H4 (cell line): ENCODE measurements around the gene FILIP1L. TPM values are rescaled to one million over a fixed set of nuclear protein-coding genes. Genes with fewer than 3 reads are reported as not detected.

Experiments used
- DNase-seq: peaks from one replicate; pipeline ENCODE4 v3.0.0-alpha.2; 2015; ENCODE audit warnings: low spot score
- total RNA-seq: library from RNA; depleted of rRNA; stranded (reverse); fragments of >200 nt; shearing (Covaris generic); gene quantifications from 2 replicates; pipeline ENCODE4 v1.2.3, GENCODE V29; 2014

FILIP1L gene
- total RNA-seq, 1 experiment from 2014 or later = 37.8 TPM

GRCh38 chr3:100125161-100125938 is 11.0 kb upstream of the FILIP1L start:
- no peak for DNase-seq

- DNase-seq = no peak
Observed at GRCh38 chr3:100124201-100124761, 10.0 kb upstream of the FILIP1L start.

- DNase-seq = no peak
Observed at GRCh38 chr3:100123112-100123511, 8.8 kb upstream of the FILIP1L start.

- DNase-seq = no peak
Observed at GRCh38 chr3:100122321-100122720, 8.0 kb upstream of the FILIP1L start.

GRCh38 chr3:100120693-100121092 is 6.4 kb upstream of the FILIP1L start:
- DNase-seq = no peak

GRCh38 chr3:100120012-100120411 is 5.7 kb upstream of the FILIP1L start:
- DNase-seq = no peak

- DNase-seq = no peak
Observed at GRCh38 chr3:100117093-100117492, 2.8 kb upstream of the FILIP1L start.

GRCh38 chr3:100113723-100114412 is 433 bp downstream of the FILIP1L start:
- no peak for DNase-seq

GRCh38 chr3:100111728-100112127 is 2.6 kb downstream of the FILIP1L start:
- no peak for DNase-seq

GRCh38 chr3:100110162-100110561 is 4.1 kb downstream of the FILIP1L start:
- DNase-seq = no peak

- no peak for DNase-seq
Observed at GRCh38 chr3:100108464-100109079, 5.7 kb downstream of the FILIP1L start.

GRCh38 chr3:100107221-100107814 is 7.0 kb downstream of the FILIP1L start:
- DNase-seq = peak; percentile 52

GRCh38 chr3:100106531-100107141 is 7.7 kb downstream of the FILIP1L start:
- no peak for DNase-seq

GRCh38 chr3:100106094-100106493 is 8.2 kb downstream of the FILIP1L start:
- DNase-seq = no peak

- no peak for DNase-seq
Observed at GRCh38 chr3:100105501-100105900, 8.8 kb downstream of the FILIP1L start.

GRCh38 chr3:100104817-100105413 is 9.4 kb downstream of the FILIP1L start:
- no peak for DNase-seq

- no peak for DNase-seq
Observed at GRCh38 chr3:100104442-100104798, 9.9 kb downstream of the FILIP1L start.

GRCh38 chr3:100103558-100104441 is 10.5 kb downstream of the FILIP1L start:
- DNase-seq = peak; percentile 98

GRCh38 chr3:100102757-100103156 is 11.5 kb downstream of the FILIP1L start:
- DNase-seq = no peak

GRCh38 chr3:100100425-100100824 is 13.9 kb downstream of the FILIP1L start:
- DNase-seq = no peak
